ENCODE data around the gene CTNNBIP1.

DNA sequence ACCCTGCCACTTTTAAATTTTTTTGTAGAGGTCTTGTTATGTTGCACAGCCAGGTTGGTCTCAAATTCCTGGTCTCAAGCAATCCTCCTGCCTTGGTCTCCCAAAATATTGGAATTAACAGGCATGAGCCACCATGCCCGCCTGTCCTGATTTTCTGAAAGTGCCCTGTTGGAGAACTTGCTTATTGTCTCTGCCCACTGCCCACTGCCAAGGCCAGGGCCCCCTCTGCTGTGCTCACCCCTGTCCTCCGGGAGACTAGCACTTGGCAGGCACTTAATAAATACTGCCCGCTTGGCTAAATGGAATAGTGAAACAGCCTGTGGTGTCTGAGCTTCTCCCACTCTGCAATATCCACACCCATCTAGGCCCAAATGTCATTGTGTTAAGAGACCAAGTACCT, 35.7 kb downstream of the CTNNBIP1 start:
- TF ChIP-seq, protein P1, sequence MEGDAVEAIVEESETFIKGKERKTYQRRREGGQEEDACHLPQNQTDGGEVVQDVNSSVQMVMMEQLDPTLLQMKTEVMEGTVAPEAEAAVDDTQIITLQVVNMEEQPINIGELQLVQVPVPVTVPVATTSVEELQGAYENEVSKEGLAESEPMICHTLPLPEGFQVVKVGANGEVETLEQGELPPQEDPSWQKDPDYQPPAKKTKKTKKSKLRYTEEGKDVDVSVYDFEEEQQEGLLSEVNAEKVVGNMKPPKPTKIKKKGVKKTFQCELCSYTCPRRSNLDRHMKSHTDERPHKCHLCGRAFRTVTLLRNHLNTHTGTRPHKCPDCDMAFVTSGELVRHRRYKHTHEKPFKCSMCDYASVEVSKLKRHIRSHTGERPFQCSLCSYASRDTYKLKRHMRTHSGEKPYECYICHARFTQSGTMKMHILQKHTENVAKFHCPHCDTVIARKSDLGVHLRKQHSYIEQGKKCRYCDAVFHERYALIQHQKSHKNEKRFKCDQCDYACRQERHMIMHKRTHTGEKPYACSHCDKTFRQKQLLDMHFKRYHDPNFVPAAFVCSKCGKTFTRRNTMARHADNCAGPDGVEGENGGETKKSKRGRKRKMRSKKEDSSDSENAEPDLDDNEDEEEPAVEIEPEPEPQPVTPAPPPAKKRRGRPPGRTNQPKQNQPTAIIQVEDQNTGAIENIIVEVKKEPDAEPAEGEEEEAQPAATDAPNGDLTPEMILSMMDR (optimal IDR thresholded peaks at IDR 0.05 in 1 of 3, IDR thresholded peaks at IDR 0.05 in 1 of 3, conservative IDR thresholded peaks at IDR 0.05 in 1 of 3; ENCODE audit: extremely low read depth in 1 of 3, insufficient read depth in 2 of 3, low read length in 3 of 3), result no peak
- no peak for TF ChIP-seq EZH2 (IDR thresholded peaks at IDR 0.05; ENCODE audit: low read length)

Data from keratinocyte (primary cell).